Endodermal cell (in vitro differentiated cells): ENCODE data around the gene PLVAP. TPM values are rescaled to one million over a fixed set of nuclear protein-coding genes. Genes with fewer than 3 reads are reported as not detected.
A peak's percentile ranks its signal among the peaks of the same experiment; 100 is the strongest.

Experiments
- DNase-seq: peaks from one replicate; pipeline ENCODE4 v3.0.0-alpha.2; 2017
- H3K27ac ChIP-seq: 2 replicates; pipeline ENCODE4 v1.5.1; 2013; ENCODE audit warnings: mild to moderate bottlenecking, low read depth, low read length, moderate library complexity
- H3K27me3 ChIP-seq: 2 replicates; pipeline ENCODE4 v1.6.1; 2013; ENCODE audit warnings: mild to moderate bottlenecking, low read length, moderate library complexity; ENCODE audit not compliant: insufficient read depth, control insufficient read depth, poor library complexity, severe bottlenecking
- H3K36me3 ChIP-seq: 2 replicates; pipeline ENCODE4 v1.7.0; 2013; ENCODE audit warnings: mild to moderate bottlenecking, low read length, moderate library complexity; ENCODE audit not compliant: control insufficient read depth, insufficient read depth
- H3K4me1 ChIP-seq: one replicate; pipeline ENCODE4 v1.7.0; 2013; ENCODE audit warnings: low read length; ENCODE audit not compliant: control insufficient read depth, insufficient read depth
- H3K4me3 ChIP-seq: 2 replicates; pipeline ENCODE4 v1.5.1; 2013; ENCODE audit warnings: mild to moderate bottlenecking, low read length, moderate library complexity
- H3K9ac ChIP-seq: 2 replicates; pipeline ENCODE4 v1.6.1; 2013; ENCODE audit warnings: mild to moderate bottlenecking, low read length, moderate library complexity; ENCODE audit not compliant: poor library complexity, severe bottlenecking; ENCODE audit errors: extremely low read depth
- H3K9me3 ChIP-seq: 2 replicates; pipeline ENCODE4 v1.6.1; 2013; ENCODE audit warnings: mild to moderate bottlenecking, low read length, moderate library complexity; ENCODE audit not compliant: control insufficient read depth
- H3K27ac Mint-ChIP-seq: 2 replicates; pipeline ENCODE4 v1.8.0; 2020; ENCODE audit warnings: mixed read lengths
- H3K27me3 Mint-ChIP-seq: 2 replicates; pipeline ENCODE4 v1.8.0; 2021; ENCODE audit warnings: mild to moderate bottlenecking, mixed read lengths; ENCODE audit not compliant: insufficient read depth
- H3K36me3 Mint-ChIP-seq: 2 replicates; pipeline ENCODE4 v1.8.0; 2020; ENCODE audit warnings: low read depth, mixed read lengths
- H3K4me1 Mint-ChIP-seq: 2 replicates; pipeline ENCODE4 v1.8.0; 2020; ENCODE audit warnings: mixed read lengths
- H3K4me3 Mint-ChIP-seq: 2 replicates; pipeline ENCODE4 v1.8.0; 2020; ENCODE audit warnings: mild to moderate bottlenecking, moderate library complexity, mixed read lengths
- H3K9me3 Mint-ChIP-seq: 2 replicates; pipeline ENCODE4 v1.8.0; 2020; ENCODE audit warnings: mild to moderate bottlenecking, mixed read lengths
- WGBS, 2 experiments: methylation state at CpG; one replicate each; pipeline versions ENCODE4 v1.1.5 to v1.1.7; 2013; ENCODE audit warnings: missing lambda C conversion rate in 2 of 2, mixed read lengths in 1 of 2; ENCODE audit not compliant: insufficient coverage in 1 of 2, insufficient read length in 1 of 2; 5-methylcytosine and 5-hydroxymethylcytosine counted together
- total RNA-seq, 2 donors: library from RNA; stranded (reverse); fragmentation: NEBNext Ultra II Directional in 1 of 2; extraction: Animal tissue kit (Norgen Biotek cat#: 25700) in 1 of 2; gene quantifications; 2 replicates in 1 of 2; 3 replicates in 1 of 2; pipeline ENCODE4 v1.2.1, GENCODE V29; 2021
- TF ChIP-seq, protein P1 (sequence below): fragments of 200-600 bp; sonication (generic); conservative IDR thresholded peaks from 2 replicates; pipeline ENCODE4 v1.5.0; 2021; ENCODE audit warnings: antibody characterized with exemption, mild to moderate bottlenecking

The PLVAP gene
- total RNA-seq, 2 donors from 2014 or later: 0.44 TPM; not detected in 1

DNA sequence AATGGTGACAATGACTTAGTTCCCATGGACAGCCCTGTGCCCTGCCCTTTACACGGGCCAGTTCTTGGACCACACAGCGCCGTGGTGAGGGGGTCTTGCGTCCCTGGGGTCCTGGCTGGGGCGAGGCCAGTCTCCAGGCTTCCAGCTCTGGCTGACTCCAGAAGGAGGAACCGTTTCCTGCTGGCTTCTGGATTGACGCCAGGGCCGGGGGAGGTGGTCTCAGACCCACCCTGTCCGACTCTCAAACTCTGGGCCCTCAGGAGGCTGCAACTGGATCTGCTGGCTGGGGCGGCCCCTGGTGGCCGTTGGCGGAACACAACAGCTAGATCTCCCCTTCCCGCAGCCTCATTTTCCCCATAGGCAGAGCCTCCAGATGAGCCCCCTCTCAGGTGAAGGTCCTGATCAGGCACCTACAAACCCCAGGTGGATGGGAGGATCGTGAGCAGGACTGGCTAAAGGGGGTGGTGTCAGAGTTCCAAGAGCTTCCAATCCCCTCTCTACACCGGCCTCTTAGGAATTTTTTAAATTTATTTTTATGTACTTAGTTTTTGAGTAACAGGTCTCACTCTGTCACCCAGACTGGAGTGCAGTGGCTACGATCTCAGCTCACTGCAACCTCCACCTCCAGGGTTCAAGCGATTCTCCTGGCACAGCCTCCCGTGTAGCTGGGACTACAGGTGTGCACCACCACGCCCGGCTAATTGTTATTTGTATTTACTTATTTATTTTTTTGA, 8.9 kb upstream of the PLVAP start:
- Mint-ChIP-seq H3K27me3 (peaks cover 23% of the 10 kb centered on the region), H3K4me3 (no peak overlapping the region), H3K4me1 (peaks cover 3% of the 10 kb centered on the region), H3K36me3 (no peaks in the 10 kb centered on the region), H3K27ac (peak overlapping the region; percentile 64), H3K9me3 (peaks cover 10% of the 10 kb centered on the region)
- H3K4me3 ChIP-seq: no peak overlapping the region
- no peaks in the 10 kb centered on the region for H3K4me1 ChIP-seq
- peak; percentile 92 for DNase-seq
- H3K9me3 ChIP-seq: peaks cover 13% of the 10 kb centered on the region
- no peak overlapping the region for H3K27ac ChIP-seq
- WGBS, 2 experiments: 49 to 67% methylated on average over 1 to 19 of the region's 20 CpGs
- no peak overlapping the region for H3K9ac ChIP-seq
- H3K36me3 ChIP-seq: no peaks in the 10 kb centered on the region
- no peaks in the 10 kb centered on the region for H3K27me3 ChIP-seq
- TF ChIP-seq, protein P1, sequence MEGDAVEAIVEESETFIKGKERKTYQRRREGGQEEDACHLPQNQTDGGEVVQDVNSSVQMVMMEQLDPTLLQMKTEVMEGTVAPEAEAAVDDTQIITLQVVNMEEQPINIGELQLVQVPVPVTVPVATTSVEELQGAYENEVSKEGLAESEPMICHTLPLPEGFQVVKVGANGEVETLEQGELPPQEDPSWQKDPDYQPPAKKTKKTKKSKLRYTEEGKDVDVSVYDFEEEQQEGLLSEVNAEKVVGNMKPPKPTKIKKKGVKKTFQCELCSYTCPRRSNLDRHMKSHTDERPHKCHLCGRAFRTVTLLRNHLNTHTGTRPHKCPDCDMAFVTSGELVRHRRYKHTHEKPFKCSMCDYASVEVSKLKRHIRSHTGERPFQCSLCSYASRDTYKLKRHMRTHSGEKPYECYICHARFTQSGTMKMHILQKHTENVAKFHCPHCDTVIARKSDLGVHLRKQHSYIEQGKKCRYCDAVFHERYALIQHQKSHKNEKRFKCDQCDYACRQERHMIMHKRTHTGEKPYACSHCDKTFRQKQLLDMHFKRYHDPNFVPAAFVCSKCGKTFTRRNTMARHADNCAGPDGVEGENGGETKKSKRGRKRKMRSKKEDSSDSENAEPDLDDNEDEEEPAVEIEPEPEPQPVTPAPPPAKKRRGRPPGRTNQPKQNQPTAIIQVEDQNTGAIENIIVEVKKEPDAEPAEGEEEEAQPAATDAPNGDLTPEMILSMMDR: peak; percentile 96

DNA sequence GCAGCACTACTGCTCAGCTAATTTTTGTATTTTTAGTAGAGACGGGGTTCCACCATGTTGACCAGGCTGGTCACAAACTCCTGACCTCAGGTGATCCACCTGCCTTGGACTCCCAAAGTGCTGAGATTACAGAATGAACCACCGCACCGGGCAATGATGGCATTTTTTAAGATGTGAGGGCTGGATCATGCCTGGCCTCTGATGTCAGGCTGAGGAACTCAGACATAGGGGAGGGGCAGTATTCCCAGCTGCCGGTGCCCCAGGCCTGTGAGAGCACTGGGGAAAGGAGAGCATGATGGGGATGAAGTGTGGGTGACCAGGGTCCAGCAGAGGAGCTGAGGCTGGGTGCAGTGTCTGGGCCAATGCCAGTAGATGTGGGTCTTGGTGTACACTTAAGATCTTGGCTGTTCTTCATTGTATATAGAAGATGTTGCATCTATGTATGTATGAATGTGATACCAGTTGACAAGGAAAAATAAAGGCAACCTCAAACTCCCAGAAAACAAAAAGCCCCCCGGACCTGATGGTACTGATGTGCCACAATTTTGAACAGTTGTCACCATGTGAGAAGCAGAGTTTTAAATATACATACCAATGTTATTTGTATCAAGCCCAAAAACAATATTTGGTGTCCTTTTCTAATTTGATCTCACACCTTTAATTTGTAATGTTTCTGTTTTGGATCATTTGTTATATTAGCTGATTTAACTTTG, 3.4 kb upstream of the PLVAP start:
- H3K4me3 Mint-ChIP-seq: no peak overlapping the region
- DNase-seq: no peak

DNA sequence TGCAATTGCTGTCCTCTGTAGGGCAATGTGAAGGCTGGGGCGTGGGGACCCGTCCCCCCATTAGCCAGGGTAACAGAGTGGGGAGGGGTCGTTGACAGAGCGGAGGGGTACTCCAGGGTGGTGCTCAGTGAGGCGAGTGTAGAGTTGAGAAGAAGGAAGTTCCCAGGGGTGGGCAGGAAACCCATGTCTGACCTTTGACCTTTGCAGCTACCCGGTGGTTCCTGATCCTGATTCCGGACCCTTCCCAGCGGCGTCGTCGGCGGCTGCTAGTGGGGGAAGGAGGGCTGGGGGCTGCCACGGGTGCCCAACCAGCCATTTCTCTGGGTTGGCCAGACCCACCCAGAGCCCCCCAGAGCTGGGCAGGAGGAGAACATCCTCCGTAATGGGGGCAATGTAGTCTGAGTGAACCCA, 2.1 kb upstream of the PLVAP start:
- WGBS, 2 experiments: 46 to 72% methylated on average over 7 to 14 of the region's 14 CpGs
- no peaks in the 10 kb centered on the region for H3K36me3 ChIP-seq
- H3K4me1 Mint-ChIP-seq: peaks cover 5% of the 10 kb centered on the region
- no peak overlapping the region for H3K9ac ChIP-seq
- H3K4me3 ChIP-seq: no peak overlapping the region
- peaks cover 4% of the 10 kb centered on the region for H3K9me3 Mint-ChIP-seq
- H3K27me3 ChIP-seq: no peaks in the 10 kb centered on the region
- H3K4me1 ChIP-seq: no peaks in the 10 kb centered on the region
- H3K27me3 Mint-ChIP-seq: peaks cover 2% of the 10 kb centered on the region
- TF ChIP-seq, protein P1: no peak
- no peak overlapping the region for H3K4me3 Mint-ChIP-seq
- H3K9me3 ChIP-seq: no peaks in the 10 kb centered on the region
- no peaks in the 10 kb centered on the region for H3K36me3 Mint-ChIP-seq
- no peak overlapping the region for H3K27ac Mint-ChIP-seq
- no peak overlapping the region for H3K27ac ChIP-seq
- peak; percentile 63 for DNase-seq

More for the DNA sequence above, 3.4 kb upstream of the PLVAP start:
- WGBS, 2 experiments: 91 to 94% methylated on average over 5 of the region's 5 CpGs
- H3K4me1 Mint-ChIP-seq: peaks cover 5% of the 10 kb centered on the region
- peaks cover 4% of the 10 kb centered on the region for H3K9me3 Mint-ChIP-seq
- TF ChIP-seq, protein P1: no peak
- no peak overlapping the region for H3K4me3 ChIP-seq
- H3K27me3 Mint-ChIP-seq: peaks cover 2% of the 10 kb centered on the region
- H3K4me1 ChIP-seq: no peaks in the 10 kb centered on the region
- H3K9me3 ChIP-seq: no peaks in the 10 kb centered on the region
- no peak overlapping the region for H3K27ac ChIP-seq
- no peaks in the 10 kb centered on the region for H3K27me3 ChIP-seq
- H3K36me3 Mint-ChIP-seq: no peaks in the 10 kb centered on the region
- H3K27ac Mint-ChIP-seq: no peak overlapping the region
- H3K9ac ChIP-seq: no peak overlapping the region
- H3K36me3 ChIP-seq: no peaks in the 10 kb centered on the region
